Activated CD4-positive, CD25-positive, alpha-beta regulatory T cell (primary cell): ENCODE results near the gene AQP3.
"Not testable (repeated sequence)": the region's sequence is repeated elsewhere in the genome, so short reads cannot be mapped to it uniquely, and the experiment has no call there.

ENCODE experiments used
- DNase-seq, 4 experiments: peaks; one replicate each; lab custom pipeline; 2025; lab: John Stamatoyannopoulos, UW

AQP3 gene

GRCh38 chr9:33414268-33414667 lies 33.1 kb downstream of the AQP3 start:
- DNase-seq = no peak

- no peak for DNase-seq
Measured at GRCh38 chr9:33408087-33408486, 39.3 kb downstream of the AQP3 start.

GRCh38 chr9:33407061-33407460 lies 40.3 kb downstream of the AQP3 start:
- DNase-seq = no peak

- no peak for DNase-seq
Measured at GRCh38 chr9:33404788-33405362, 42.5 kb downstream of the AQP3 start.

GRCh38 chr9:33403941-33404787 lies 43.2 kb downstream of the AQP3 start:
- DNase-seq = no peak

GRCh38 chr9:33402371-33402770 lies 45.0 kb downstream of the AQP3 start, which contains the start of gene AQP7:
TSS of gene AQP7 (minus strand) at chr9:33402568. CDS start at chr9:33401262, 1,306 bp downstream.
- not testable (repeated sequence) for DNase-seq

- DNase-seq = not testable (repeated sequence)
Measured at GRCh38 chr9:33401809-33402208, 45.6 kb downstream of the AQP3 start.

GRCh38 chr9:33399047-33399446 lies 48.3 kb downstream of the AQP3 start:
- DNase-seq = not testable (repeated sequence)

GRCh38 chr9:33397801-33398200 lies 49.6 kb downstream of the AQP3 start:
- DNase-seq = not testable (repeated sequence)

- not testable (repeated sequence) for DNase-seq
Measured at GRCh38 chr9:33395159-33395879, 52.1 kb downstream of the AQP3 start.

GRCh38 chr9:33393986-33394385 lies 53.4 kb downstream of the AQP3 start:
- DNase-seq = not testable (repeated sequence)

GRCh38 chr9:33393581-33393980 lies 53.8 kb downstream of the AQP3 start:
- DNase-seq = no peak

GRCh38 chr9:33392591-33393021 lies 54.8 kb downstream of the AQP3 start:
- DNase-seq = not testable (repeated sequence)
